ENCODE measurements around the gene WDR5B.

The WDR5B gene

DNA sequence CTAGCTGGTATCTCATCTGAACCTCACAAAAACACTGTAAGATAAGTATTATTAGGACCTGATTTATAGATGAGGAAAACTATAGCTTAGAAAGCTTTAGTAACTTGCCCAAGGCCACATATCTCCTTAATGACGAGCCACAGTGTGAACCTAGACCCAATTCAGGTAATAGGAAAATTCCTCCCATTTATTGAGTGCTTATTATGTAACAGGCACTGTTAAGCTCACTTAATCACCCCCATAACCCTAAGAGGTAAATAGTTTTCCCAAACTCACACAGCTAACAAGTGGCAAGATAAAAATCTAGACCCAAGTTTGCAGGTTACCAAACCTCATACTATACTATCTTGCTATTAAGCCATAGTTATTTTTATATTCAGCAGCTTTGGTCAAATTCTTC lies 7.9 kb downstream of the WDR5B start:
- H3K27ac ChIP-seq = no peak overlapping the region
- TF ChIP-seq, protein P1, sequence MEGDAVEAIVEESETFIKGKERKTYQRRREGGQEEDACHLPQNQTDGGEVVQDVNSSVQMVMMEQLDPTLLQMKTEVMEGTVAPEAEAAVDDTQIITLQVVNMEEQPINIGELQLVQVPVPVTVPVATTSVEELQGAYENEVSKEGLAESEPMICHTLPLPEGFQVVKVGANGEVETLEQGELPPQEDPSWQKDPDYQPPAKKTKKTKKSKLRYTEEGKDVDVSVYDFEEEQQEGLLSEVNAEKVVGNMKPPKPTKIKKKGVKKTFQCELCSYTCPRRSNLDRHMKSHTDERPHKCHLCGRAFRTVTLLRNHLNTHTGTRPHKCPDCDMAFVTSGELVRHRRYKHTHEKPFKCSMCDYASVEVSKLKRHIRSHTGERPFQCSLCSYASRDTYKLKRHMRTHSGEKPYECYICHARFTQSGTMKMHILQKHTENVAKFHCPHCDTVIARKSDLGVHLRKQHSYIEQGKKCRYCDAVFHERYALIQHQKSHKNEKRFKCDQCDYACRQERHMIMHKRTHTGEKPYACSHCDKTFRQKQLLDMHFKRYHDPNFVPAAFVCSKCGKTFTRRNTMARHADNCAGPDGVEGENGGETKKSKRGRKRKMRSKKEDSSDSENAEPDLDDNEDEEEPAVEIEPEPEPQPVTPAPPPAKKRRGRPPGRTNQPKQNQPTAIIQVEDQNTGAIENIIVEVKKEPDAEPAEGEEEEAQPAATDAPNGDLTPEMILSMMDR (conservative IDR thresholded peaks at IDR 0.05) = no peak
- no peak for TF ChIP-seq ZFX (IDR thresholded peaks at IDR 0.05)

DNA sequence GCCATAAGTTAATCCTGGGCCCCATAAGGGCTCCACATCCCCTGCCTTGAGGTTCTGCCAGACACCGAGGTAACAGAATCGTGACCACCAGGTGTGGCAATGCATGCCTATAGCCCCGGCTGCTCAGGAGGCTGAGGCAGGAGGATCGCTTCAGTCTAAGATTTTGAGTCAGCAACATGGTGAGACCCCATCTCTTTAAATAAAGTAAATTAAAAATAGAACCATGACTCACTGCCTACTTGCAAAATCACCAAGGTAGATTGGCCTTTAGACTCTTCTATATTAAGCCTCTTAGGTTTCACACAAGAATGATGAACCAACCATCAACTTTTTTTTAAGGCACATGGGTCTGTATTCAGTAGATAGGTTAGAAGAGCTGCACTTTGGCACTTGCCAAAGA lies 9.7 kb downstream of the WDR5B start:
- no peak for TF ChIP-seq ZFX (IDR thresholded peaks at IDR 0.05)
- TF ChIP-seq, protein P1 (conservative IDR thresholded peaks at IDR 0.05) = no peak
- H3K27ac ChIP-seq = no peak overlapping the region

DNA sequence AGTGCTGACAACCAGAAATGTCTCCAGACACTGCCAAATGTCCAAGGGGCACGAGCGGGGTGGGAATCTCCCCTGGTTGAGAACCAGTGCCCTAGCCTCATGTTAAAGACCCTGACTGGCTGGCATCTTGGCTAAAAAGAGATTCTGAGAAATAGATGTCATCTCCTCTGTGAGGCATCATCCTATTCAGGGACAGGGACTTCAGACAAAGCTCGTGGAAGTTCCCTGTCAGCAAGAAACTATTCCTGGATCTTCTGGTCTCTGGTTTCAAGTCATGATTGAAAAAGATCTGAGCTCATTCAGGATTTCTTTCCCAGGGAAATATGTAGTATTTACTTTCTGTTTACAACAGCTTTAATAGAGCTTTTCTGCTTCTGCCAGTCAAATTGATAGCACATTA lies 10.8 kb downstream of the WDR5B start:
- no peak overlapping the region for H3K27ac ChIP-seq

DNA sequence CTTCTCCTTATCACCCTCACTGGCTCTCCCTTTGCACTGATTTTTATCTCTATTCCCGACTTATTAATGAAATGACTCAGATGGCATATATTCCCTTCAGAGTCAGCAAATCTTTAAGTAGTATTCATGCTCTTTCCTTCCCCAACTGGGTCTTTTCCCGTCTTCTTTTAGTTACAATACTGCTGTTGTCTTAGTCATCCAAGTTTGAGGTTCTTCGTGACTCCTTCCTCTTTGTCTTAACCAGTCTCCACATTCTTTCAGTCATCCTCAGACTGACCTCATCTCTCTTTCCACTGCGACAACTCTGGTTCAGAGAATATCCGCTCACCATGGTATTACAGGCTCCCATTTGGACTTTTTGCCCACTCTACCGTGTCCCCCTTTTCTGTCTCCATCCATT lies 12.4 kb downstream of the WDR5B start:
- no peak overlapping the region for H3K27ac ChIP-seq
- TF ChIP-seq, protein P1 (conservative IDR thresholded peaks at IDR 0.05) = no peak
- no peak for TF ChIP-seq ZFX (IDR thresholded peaks at IDR 0.05)

More for the DNA sequence above, 10.8 kb downstream of the WDR5B start:
- TF ChIP-seq, protein P1 (conservative IDR thresholded peaks at IDR 0.05) = no peak
- no peak for TF ChIP-seq ZFX (IDR thresholded peaks at IDR 0.05)

DNA sequence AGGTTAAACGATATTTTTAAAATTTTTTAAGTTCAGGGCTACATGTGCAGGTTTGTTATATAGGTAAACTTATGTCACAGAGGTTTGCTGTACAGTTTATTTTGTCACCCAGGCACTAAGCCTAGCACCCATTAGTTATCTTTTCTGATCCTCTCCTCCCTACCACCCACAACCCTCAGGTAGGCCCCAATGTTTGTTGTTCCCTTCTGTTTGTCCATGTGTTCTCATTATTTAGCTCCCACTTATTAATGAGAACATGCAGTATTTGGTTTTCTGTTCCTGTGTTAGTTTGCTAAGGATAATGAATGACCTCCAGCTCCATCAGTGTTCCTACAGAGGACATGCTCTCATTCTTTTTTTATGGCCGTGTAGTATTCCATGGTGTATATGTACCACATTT lies 16.9 kb downstream of the WDR5B start:
- H3K27ac ChIP-seq = peak overlapping the region; percentile 40
- no peak for TF ChIP-seq ZFX (IDR thresholded peaks at IDR 0.05)
- TF ChIP-seq, protein P1 (conservative IDR thresholded peaks at IDR 0.05) = no peak

DNA sequence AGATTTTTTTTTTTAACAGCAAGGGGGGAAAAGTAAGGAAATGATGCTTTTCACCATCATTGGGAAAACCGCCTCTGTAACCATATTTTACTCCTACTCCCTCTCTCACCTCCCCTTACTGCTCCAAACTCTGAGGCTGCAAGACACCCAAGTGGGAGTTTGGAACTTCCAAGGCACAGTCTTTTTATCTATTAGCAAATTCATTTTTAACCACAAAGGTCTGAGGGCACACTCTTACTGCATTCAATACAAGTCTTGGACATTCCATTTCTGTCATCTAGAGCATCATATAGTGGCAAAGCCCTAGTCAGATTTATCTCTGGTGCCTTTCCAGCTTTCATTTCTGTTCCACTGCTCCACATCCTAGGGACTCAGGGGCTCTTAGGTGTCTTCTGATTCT lies 18.7 kb downstream of the WDR5B start:
- TF ChIP-seq, protein P1 (conservative IDR thresholded peaks at IDR 0.05) = no peak
- TF ChIP-seq ZFX (IDR thresholded peaks at IDR 0.05) = no peak
- no peak overlapping the region for H3K27ac ChIP-seq

DNA sequence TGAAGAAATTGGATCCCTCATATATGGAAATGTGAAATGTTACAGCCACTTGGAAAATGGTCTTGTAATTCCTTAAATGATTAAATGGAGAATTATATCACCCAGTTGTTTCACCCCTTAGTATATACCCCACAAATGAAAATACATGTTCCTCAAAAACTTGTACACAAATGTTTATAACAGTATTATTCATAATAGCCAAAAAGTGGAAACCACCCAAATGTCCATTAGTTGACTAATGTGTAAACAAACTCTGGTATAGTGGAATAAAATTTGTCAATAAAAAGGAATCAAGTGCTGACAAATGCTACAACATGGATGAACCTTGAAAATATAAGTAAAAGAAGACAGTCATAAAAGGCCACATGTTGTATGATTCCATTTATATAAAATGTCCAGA lies 19.4 kb downstream of the WDR5B start:
- TF ChIP-seq, protein P1 (conservative IDR thresholded peaks at IDR 0.05) = no peak
- no peak for TF ChIP-seq ZFX (IDR thresholded peaks at IDR 0.05)
- no peak overlapping the region for H3K27ac ChIP-seq

Data from C4-2B (cell line).